Neuronal stem cell (in vitro differentiated cells): ENCODE results near the gene C16orf87. TPM values are rescaled to one million over a fixed set of nuclear protein-coding genes. Genes with fewer than 3 reads are reported as not detected.

Experiments used
- DNase-seq: peaks from one replicate; pipeline ENCODE4 v3.0.0-alpha.2; 2013; ENCODE audit warnings: low spot score
- H2AFZ ChIP-seq: one replicate; pipeline ENCODE4 v1.6.1; 2013; ENCODE audit warnings: mild to moderate bottlenecking, low read length, inconsistent platforms
- H2AK5ac ChIP-seq: 2 replicates; pipeline ENCODE4 v1.6.1; 2013; ENCODE audit warnings: low read depth, mild to moderate bottlenecking, inconsistent platforms, low read length, moderate library complexity, mixed read lengths
- H2BK120ac ChIP-seq: 2 replicates; pipeline ENCODE4 v1.6.1; 2013; ENCODE audit warnings: low read depth, mild to moderate bottlenecking, inconsistent platforms, low read length, moderate library complexity, mixed read lengths
- H2BK12ac ChIP-seq: one replicate; pipeline ENCODE4 v1.6.1; 2013; ENCODE audit warnings: low read length, inconsistent platforms
- H2BK15ac ChIP-seq: 2 replicates; pipeline ENCODE4 v1.6.1; 2013; ENCODE audit warnings: mild to moderate bottlenecking, low read length, inconsistent platforms, mixed read lengths
- H2BK5ac ChIP-seq: one replicate; pipeline ENCODE4 v1.6.1; 2013; ENCODE audit warnings: inconsistent platforms, mild to moderate bottlenecking, low read length, moderate library complexity
- H3K14ac ChIP-seq: one replicate; pipeline ENCODE4 v1.6.1; 2013; ENCODE audit warnings: low read length, inconsistent platforms
- H3K18ac ChIP-seq: 2 replicates; pipeline ENCODE4 v1.6.1; 2013; ENCODE audit warnings: low read length, inconsistent platforms
- H3K23ac ChIP-seq: 2 replicates; pipeline ENCODE4 v1.6.1; 2013; ENCODE audit warnings: low read depth, mild to moderate bottlenecking, mixed read lengths, low read length, inconsistent platforms; ENCODE audit not compliant: poor library complexity
- H3K27ac ChIP-seq: replicated peaks from 3 replicates; pipeline ENCODE4 v1.5.1; 2013; ENCODE audit warnings: low read length, inconsistent platforms
- H3K27me3 ChIP-seq, 3 experiments: 2 replicates each; pipeline ENCODE4 v1.6.1; 2013; ENCODE audit warnings: low read length in 3 of 3, mild to moderate bottlenecking in 2 of 3, inconsistent platforms in 1 of 3, low read depth in 1 of 3, mixed read lengths in 1 of 3, moderate library complexity in 1 of 3; ENCODE audit not compliant: control insufficient read depth in 3 of 3, insufficient read depth in 3 of 3
- H3K36me3 ChIP-seq, 2 donors: replicated peaks in 1 of 2; 2 replicates each; pipeline ENCODE4 v1.6.1; 2013; ENCODE audit warnings: low read length in 2 of 2; ENCODE audit not compliant: control insufficient read depth in 2 of 2, insufficient read depth in 2 of 2
- H3K4ac ChIP-seq: 2 replicates; pipeline ENCODE4 v1.6.1; 2013; ENCODE audit warnings: inconsistent platforms, mild to moderate bottlenecking, low read length, moderate library complexity
- H3K4me1 ChIP-seq, 2 donors: 1 replicate in 1 of 2; 2 replicates in 1 of 2; pipeline ENCODE4 v1.6.1; 2013; ENCODE audit warnings: low read length in 2 of 2, low read depth in 1 of 2; ENCODE audit not compliant: control insufficient read depth in 2 of 2, insufficient read depth in 1 of 2
- H3K4me2 ChIP-seq: one replicate; pipeline ENCODE4 v1.6.1; 2013; ENCODE audit warnings: mild to moderate bottlenecking, low read length, inconsistent platforms; ENCODE audit not compliant: insufficient read depth, poor library complexity, severe bottlenecking
- H3K4me3 ChIP-seq, 2 donors: 2 replicates each; pipeline ENCODE4 v1.5.1; 2013; ENCODE audit warnings: low read length in 2 of 2, mild to moderate bottlenecking in 2 of 2, inconsistent platforms in 1 of 2, moderate library complexity in 1 of 2
- H3K79me1 ChIP-seq: one replicate; pipeline ENCODE4 v1.6.1; 2013; ENCODE audit warnings: low read depth, mild to moderate bottlenecking, inconsistent platforms, low read length, moderate library complexity
- H3K9ac ChIP-seq: one replicate; pipeline ENCODE4 v1.6.1; 2013; ENCODE audit warnings: mild to moderate bottlenecking, low read depth, low read length, inconsistent platforms; ENCODE audit not compliant: poor library complexity
- H3K9me3 ChIP-seq, 2 donors: replicated peaks in 1 of 2; 2 replicates each; pipeline versions ENCODE3 to v1.6.1; 2013; ENCODE audit warnings: low read length in 2 of 2, mild to moderate bottlenecking in 2 of 2, inconsistent platforms in 1 of 2, low read depth in 1 of 2, mixed read lengths in 1 of 2, moderate library complexity in 1 of 2; ENCODE audit not compliant: control insufficient read depth in 2 of 2, insufficient read depth in 1 of 2
- H4K8ac ChIP-seq: one replicate; pipeline ENCODE4 v1.6.1; 2013; ENCODE audit warnings: low read depth, mild to moderate bottlenecking, inconsistent platforms, low read length, moderate library complexity
- H4K91ac ChIP-seq: one replicate; pipeline ENCODE4 v1.6.1; 2013; ENCODE audit warnings: low read length, low read depth, mild to moderate bottlenecking, inconsistent platforms; ENCODE audit not compliant: poor library complexity
- WGBS, 2 donors: extraction: QIAGEN DNeasy Blood & Tissue Kit; methylation state at CpG; one replicate each; pipeline ENCODE4 v1.1.7; 2013; ENCODE audit warnings: missing lambda C conversion rate in 2 of 2, mixed read lengths in 1 of 2; ENCODE audit not compliant: insufficient read length in 2 of 2, insufficient replicate concordance in 1 of 2; ENCODE audit errors: extremely low coverage in 2 of 2; 5-methylcytosine and 5-hydroxymethylcytosine counted together
- polyA plus RNA-seq, 2 experiments: library from polyadenylated mRNA; stranded (reverse); fragments of 200-250 nt; gene quantifications; one replicate each; pipeline ENCODE4 v1.2.3, GENCODE V29; 2013

The C16orf87 gene, protein sequence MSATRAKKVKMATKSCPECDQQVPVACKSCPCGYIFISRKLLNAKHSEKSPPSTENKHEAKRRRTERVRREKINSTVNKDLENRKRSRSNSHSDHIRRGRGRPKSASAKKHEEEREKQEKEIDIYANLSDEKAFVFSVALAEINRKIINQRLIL
- 33.7 TPM for polyA plus RNA-seq (2013, experiment 1 of 2)
- 35.6 TPM for polyA plus RNA-seq (2013, experiment 2 of 2)

DNA sequence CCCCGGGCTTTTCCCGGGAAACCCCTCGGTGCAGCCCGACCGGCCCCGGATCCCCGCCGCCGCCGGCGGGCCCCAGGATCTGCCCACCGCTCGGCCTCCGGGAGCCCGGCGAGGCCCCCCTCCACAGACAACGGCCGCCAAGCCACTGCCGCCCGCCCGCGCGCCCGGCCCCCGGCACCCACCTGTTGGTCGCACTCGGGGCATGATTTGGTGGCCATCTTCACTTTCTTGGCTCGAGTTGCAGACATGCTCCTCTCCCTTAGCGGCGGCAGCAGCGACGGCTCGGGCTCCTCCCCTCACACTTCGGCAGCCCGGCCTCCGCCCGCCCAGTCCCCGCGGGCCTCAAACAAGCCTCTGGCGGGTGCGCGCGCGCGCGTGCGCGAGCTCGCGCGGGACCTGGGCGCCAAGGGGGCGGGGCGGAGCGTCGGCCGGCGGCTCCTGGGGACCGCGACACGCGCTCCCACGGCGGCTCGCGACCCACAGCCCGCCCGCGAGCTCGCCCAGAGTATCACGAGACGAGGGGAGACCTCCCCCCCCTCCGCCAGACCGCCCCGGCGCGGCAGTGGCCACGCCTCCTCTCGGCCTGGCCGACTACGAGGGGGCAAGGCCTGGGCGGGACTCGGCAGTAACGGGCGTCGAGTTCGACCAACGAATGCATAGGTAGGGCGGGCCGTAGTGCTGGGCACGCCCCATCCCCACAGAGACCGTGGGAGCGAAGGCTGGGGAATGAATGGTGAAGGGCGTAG is at the start of gene C16orf87:
TSS of gene C16orf87 (minus strand) at position 279 of the 746 bp plus-strand sequence. CDS start at position 248, 31 bp downstream.
- H3K27me3 ChIP-seq: peaks cover 0 to 16% (median 0%) of the 10 kb centered on the region in 3 experiments
- peak within 1 kb of the TSS; percentile 90 to 97 for H3K4me3 ChIP-seq
- peak within 1 kb of the TSS; percentile 88 for H2AFZ ChIP-seq
- H2BK12ac ChIP-seq: no peak within 1 kb of the TSS
- no peak within 1 kb of the TSS for H2BK120ac ChIP-seq
- no peaks in the 10 kb centered on the region for H3K36me3 ChIP-seq
- H3K9me3 ChIP-seq: peaks cover 0 to 4% of the 10 kb centered on the region in 2 donors
- peak within 1 kb of the TSS; percentile 89 for H3K27ac ChIP-seq
- H3K18ac ChIP-seq: peak within 1 kb of the TSS; percentile 98
- H2AK5ac ChIP-seq: peak within 1 kb of the TSS; percentile 84
- no peak within 1 kb of the TSS for H3K4ac ChIP-seq
- peak within 1 kb of the TSS; percentile 96 for H2BK5ac ChIP-seq
- peak within 1 kb of the TSS; percentile 37 for H2BK15ac ChIP-seq
- H4K8ac ChIP-seq: no peak within 1 kb of the TSS
- DNase-seq: peak; percentile 89
- H3K14ac ChIP-seq: peak within 1 kb of the TSS; percentile 63
- peaks cover 1% of the 10 kb centered on the region for H3K79me1 ChIP-seq
- H3K9ac ChIP-seq: peak within 1 kb of the TSS; percentile 84
- no peak within 1 kb of the TSS for H4K91ac ChIP-seq
- H3K4me1 ChIP-seq: peaks cover 1 to 5% of the 10 kb centered on the region in 2 donors
- peak within 1 kb of the TSS; percentile 38 for H3K4me2 ChIP-seq
- H3K23ac ChIP-seq: peak within 1 kb of the TSS; percentile 98
- whole genome bisulfite sequencing, 2 donors: no CpG with 5 or more reads among the region's 94 CpGs

DNA sequence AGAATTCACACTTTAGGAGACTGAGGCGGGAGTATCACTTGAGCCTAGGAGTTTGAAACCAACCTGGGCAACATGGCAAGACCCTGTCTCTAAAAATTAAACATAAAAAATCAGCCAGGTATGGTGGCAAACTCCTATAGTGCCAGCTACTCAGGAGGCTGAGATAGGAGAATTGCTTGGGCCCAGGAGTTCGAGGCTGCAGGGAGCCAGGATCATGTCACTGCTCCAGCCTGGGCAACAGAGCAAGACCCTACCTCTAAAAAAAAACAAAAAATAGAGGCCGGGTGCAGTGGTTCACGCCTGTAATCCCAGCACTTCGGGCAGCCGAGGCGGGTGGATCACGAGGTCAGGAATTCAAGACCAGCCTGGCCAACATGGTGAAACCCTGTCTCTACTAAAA is 44.3 kb upstream of the C16orf87 start:
- Histone ChIP-seq H2AFZ (no peak overlapping the region), H2BK12ac (no peak overlapping the region), H3K27me3 (peaks cover 0 to 12% (median 0%) of the 10 kb centered on the region in 3 experiments), H3K9ac (no peak overlapping the region), H4K91ac (no peak overlapping the region), H3K23ac (no peak overlapping the region), H2BK120ac (no peak overlapping the region), H2AK5ac (no peak overlapping the region), H2BK5ac (no peak overlapping the region), H3K14ac (no peak overlapping the region), H3K4me3 (no peak overlapping the region), H3K4me1 (peaks cover 0 to 2% of the 10 kb centered on the region in 2 donors), H3K4ac (no peak overlapping the region), H2BK15ac (no peak overlapping the region), H3K9me3 (no peaks in the 10 kb centered on the region), H3K4me2 (no peak overlapping the region), H3K36me3 (no peaks in the 10 kb centered on the region), H3K27ac (no peak overlapping the region), H3K18ac (no peak overlapping the region), H3K79me1 (no peaks in the 10 kb centered on the region), H4K8ac (no peak overlapping the region)
- DNase-seq: no peak
- no CpG with 5 or more reads among the region's 8 CpGs for WGBS, 2 donors

DNA sequence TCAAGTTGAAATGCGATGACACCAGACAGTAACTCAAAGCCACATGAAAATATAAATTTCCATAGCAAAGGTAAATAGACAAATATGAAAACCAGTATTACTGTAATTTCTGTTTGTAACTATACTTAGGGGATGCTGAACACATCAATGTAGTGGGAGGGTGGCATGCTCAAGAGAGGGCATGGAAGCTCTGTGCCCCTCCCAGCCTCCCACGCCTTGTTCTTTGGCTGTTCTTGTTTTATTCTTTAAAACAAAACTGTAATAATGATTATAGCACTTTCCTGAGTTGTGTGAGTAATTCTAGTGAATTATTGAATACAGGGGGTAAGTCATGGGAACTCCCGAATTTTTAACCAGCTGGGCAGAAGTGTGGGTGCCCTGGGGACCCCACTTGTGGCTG is 42.2 kb upstream of the C16orf87 start:
- no CpG with 5 or more reads among the region's 3 CpGs for WGBS, 2 donors
- Histone ChIP-seq H3K14ac (no peak overlapping the region), H2AK5ac (no peak overlapping the region), H3K4me1 (peaks cover 0 to 2% of the 10 kb centered on the region in 2 donors), H4K91ac (no peak overlapping the region), H3K27me3 (no peaks in the 10 kb centered on the region), H2BK120ac (no peak overlapping the region), H2BK12ac (no peak overlapping the region), H3K4ac (no peak overlapping the region), H2AFZ (no peak overlapping the region), H3K23ac (no peak overlapping the region), H3K4me3 (no peak overlapping the region), H3K9me3 (no peaks in the 10 kb centered on the region), H2BK15ac (no peak overlapping the region), H3K18ac (no peak overlapping the region), H3K36me3 (no peaks in the 10 kb centered on the region), H3K9ac (no peak overlapping the region), H3K79me1 (no peaks in the 10 kb centered on the region), H2BK5ac (no peak overlapping the region), H3K4me2 (no peak overlapping the region), H4K8ac (no peak overlapping the region), H3K27ac (no peak overlapping the region)
- no peak for DNase-seq

DNA sequence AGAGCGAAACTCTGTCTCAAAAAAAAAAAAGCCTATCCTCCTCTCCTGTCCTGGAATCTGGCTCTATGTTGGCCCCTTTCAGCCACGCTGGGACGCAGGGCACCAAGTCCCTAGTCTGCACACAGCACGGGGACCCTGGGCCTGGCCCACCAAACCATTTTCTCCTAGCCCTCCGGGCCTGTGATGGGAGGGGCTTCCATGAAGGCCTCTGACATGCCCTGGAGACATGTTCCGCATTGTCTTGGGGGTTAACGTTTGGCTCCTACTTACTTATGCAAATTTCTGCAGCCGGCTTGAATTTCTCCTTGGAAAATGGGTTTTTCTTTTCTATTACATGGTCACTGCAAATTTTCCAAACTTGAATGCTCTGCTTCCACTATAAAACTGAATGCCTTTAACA is 40.6 kb upstream of the C16orf87 start:
- no peaks in the 10 kb centered on the region for H3K36me3 ChIP-seq
- H2BK120ac ChIP-seq: no peak overlapping the region
- peak overlapping the region; percentile 85 for H2AFZ ChIP-seq
- H3K4ac ChIP-seq: no peak overlapping the region
- no peak overlapping the region for H4K8ac ChIP-seq
- no peak overlapping the region for H3K18ac ChIP-seq
- no peaks in the 10 kb centered on the region for H3K27me3 ChIP-seq
- whole genome bisulfite sequencing, 2 donors: no CpG with 5 or more reads among the region's 8 CpGs
- H3K4me3 ChIP-seq: no peak overlapping the region
- no peak overlapping the region for H3K4me2 ChIP-seq
- H3K4me1 ChIP-seq: peaks cover 0 to 2% of the 10 kb centered on the region in 2 donors
- no peak overlapping the region for H2BK5ac ChIP-seq
- H3K79me1 ChIP-seq: no peaks in the 10 kb centered on the region
- no peak overlapping the region for H4K91ac ChIP-seq
- H3K23ac ChIP-seq: no peak overlapping the region
- no peak overlapping the region for H3K27ac ChIP-seq
- H3K9ac ChIP-seq: no peak overlapping the region
- no peaks in the 10 kb centered on the region for H3K9me3 ChIP-seq
- H3K14ac ChIP-seq: no peak overlapping the region
- H2BK15ac ChIP-seq: no peak overlapping the region
- H2AK5ac ChIP-seq: no peak overlapping the region
- H2BK12ac ChIP-seq: no peak overlapping the region
- no peak for DNase-seq
